Stimulated activated CD4-positive, alpha-beta T cell treated with anti-CD3 and anti-CD28 coated beads, Interleukin-4, amount 100 ng/mL, for 1 hour (primary cell): ENCODE data around the gene PTPRA.

Experiments
- DNase-seq: peaks from one replicate; pipeline ENCODE4 v3.0.0-alpha.2; 2020

The PTPRA gene

DNA sequence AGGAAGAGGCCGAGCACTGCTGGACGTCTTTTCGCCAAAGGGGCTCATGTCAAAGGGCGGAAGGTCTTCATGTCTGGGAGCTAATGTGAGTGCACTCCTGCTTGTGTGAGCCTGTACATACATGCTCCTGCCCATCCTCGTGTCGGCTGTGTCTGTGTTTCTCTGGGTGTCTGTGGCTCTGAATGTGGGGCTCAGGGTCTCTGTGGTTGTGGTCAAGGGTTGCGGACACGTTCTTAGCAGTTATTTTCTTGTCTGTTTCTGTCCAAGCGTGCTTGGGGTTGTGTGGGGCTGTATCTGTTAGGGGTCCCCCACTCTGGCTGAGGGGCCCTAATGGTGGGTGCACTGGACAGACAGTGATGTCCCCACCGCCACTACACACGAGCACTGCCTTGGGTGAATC, 208.4 kb downstream of the PTPRA start:
- no peak for DNase-seq

DNA sequence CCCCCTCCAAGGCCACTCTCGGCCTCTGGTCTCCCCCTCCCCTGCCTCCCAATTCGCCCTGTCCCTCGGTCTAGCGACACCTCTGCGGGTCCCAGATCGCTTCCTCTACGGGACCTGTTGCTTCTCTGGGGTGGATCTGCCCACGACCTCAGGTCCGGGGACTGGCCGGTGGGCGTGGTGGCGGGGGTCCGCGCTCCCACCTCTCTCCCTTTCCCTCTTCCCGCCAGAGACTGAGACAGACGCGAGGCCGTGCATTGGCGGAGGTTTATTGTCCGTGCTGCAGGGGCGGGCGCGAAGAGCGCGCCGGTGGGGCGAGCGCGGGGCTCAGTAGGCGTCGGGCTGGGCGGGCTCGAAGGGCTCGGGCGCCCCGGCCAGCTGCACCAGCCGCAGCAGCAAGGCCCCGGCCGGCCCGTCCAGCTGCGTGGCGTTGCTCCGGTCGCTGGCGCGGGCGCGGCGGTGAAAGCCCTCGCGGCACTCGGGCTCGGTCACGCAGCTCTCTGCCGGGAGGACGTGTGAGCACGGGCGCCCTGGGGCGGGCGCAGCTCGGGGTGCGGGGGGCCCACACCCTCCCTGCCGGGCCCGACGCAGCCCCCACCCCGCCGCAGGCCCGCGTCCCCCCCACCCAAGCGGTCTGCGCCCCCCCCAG, 209.1 kb downstream of the PTPRA start:
- DNase-seq = no peak

DNA sequence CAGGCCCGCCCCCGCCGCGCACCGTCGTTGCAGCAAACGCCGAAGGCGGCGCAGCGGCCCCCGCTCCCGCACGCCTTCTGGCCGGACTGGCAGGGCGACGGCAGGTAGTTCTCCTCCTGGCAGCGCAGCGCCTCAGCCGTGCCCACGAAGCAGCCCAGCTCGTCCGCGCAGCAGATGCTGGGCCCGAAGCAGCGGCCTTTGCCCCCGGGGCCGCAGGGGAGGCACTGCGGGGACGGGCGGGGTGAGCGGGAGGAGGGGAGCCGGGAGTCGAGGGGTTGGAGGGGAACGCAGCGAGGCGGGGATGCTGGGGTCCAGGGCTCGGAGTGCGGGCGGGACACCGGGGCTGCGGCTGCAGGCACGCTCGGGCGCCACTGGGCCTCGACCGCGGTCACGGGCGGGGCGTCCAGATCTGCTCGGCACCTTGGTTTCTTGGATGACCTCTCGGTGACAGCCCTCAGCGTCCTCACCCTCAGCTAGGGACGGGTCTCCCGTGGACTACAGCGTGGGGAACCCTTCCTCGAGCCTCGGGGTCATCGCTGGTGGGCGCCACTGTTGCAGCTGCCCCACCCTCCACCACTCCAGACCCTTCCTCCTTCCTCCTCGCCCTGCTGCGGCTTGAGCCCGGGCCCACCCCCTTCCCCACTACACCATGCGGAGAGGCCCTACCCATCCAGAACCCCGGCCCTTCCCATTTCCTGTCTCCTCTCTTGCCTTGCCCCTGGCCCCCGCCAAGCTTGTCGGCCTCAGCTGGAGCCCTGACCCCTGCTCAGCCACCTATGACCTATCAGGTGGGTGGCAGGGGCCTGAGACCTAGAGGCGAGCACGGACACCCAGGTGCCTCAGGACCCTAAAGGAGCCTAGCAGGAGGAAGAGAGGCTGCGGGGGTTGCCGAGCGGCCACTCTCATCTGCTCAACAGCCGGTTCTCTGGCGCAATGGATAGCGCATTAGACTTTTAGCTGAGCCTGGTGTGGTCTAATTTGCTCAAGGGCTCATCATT, 210.0 kb downstream of the PTPRA start:
- DNase-seq = no peak

DNA sequence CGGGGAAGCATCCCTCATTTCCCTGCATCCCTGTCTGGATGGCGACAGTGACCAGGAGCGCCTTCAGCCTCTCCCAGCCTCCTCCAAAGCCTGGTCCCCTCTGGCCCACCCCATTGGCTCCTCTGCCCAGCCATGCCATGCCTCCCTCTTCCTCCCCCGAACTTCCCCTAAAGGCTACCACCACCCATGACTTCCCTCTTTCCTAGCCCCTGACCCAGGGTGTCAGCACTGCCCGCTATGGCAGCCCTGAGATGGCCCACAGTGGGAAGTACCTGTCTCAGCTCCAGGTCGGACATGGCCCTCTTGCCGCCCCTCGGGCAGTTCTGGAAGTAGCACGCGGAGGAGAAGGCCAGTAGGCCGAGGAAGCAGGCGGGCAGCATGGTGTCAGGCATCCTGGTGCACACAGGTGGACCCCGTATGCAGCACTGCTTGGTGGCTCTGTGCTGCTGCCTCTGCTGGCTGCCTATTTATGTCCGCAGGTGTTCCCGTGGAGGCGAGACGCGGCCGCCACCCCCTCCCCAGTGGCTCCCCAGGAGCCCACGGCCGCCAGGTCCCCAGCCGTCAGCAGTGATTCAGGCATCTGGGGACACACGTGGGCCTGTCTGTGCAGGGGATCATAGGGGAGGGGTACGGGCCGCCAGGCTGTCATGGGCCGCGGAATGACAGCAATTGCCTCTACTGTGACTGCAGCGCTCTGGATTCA, 211.2 kb downstream of the PTPRA start, which contains the start of gene AVP:
TSS of gene AVP (minus strand) at position 442 of the 703 bp plus-strand sequence. CDS start at position 392, 50 bp downstream.
- no peak for DNase-seq

DNA sequence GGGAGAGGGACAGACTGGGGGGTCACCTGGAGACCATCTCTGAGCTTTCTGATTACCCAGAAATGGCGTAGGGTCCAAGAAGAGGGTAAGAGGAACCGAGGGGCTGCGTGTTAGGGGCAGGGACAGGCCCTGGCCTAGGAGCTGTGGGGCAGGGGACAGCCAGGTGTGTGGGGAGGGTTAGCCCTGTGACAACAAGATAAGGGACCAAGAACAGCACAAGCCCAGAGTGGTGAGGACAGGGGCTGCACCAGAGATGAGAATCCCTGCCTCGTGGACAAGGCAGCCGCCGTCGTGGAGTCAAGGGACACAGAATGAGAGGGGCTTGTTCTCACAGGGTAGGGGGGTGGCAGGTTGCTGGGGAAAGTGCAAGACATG, 211.7 kb downstream of the PTPRA start:
- DNase-seq = no peak

DNA sequence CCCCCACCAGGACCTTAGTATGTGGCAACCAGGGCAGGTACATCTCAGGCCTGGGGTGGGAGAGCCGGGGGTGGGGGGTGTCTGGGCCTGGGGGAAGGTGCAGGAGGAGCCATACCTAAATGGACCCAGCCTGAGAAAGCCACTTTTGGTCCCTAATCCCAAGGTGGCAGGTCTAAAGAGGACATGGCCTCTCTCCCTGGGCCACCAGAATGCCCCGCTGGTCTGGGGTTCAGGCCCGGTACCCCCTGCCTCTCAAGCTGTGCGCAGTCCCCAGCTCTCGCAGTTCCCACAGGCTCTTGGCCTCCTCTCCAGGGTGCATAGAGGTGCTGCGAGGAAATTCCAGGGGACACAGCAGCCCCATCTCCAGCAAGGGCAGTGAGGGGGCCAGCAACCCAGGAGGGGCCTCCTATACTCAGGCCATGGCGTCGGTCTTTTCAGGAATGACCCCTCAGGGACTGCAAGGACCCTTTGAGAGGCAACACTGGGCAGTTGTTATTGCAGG, 212.3 kb downstream of the PTPRA start:
- DNase-seq = no peak

DNA sequence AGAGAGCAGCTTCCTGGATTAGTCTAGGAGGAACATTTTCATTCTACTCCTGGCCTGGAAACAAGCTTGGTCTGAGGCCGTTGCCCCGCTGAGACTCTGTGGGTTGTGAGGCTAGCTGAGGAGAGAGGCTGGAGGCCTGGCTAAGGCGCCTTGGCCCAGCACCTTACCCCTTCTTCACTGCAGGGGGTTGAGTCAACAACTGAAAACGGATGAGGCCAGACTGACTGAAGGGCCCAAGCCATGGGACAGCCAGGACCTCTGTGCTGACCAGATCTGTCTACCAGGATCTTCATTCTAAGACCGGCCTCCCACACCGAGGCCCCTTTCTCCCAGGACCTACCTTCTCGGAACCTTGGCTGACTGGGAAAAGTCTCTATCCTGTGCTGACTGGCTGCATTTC, 214.8 kb downstream of the PTPRA start:
- no peak for DNase-seq
